B cell (primary cell): ENCODE results near the gene ANTXR1. TPM values are rescaled to one million over a fixed set of nuclear protein-coding genes. Genes with fewer than 3 reads are reported as not detected.

Source experiments
- ATAC-seq: fragments of 200-7000 bp; cut with Tn5 transposase; one replicate; pipeline ENCODE4 v1.10.0; 2021; ENCODE audit warnings: low read depth, mild to moderate bottlenecking, moderate number of reproducible peaks, moderate library complexity
- CTCF ChIA-PET: fragments of 350-600 bp; sonication (Branson Sonifier 250); formaldehyde crosslinking; loops from one replicate; lab custom pipeline; 2021; ENCODE audit warnings: antibody characterized with exemption, inconsistent platforms; lab: Charles Lee
- POLR2A ChIA-PET: fragments of 350-600 bp; sonication (Branson Sonifier 250); formaldehyde crosslinking; loops from one replicate; lab custom pipeline; 2021; ENCODE audit warnings: antibody characterized with exemption; lab: Charles Lee
- DNase-seq: peaks from one replicate; pipeline ENCODE4 v3.0.0; 2013
- H2AFZ ChIP-seq: 2 replicates; pipeline ENCODE4 v1.6.1; 2012; ENCODE audit warnings: mild to moderate bottlenecking, low read depth, low read length; ENCODE audit not compliant: insufficient read depth, poor library complexity, severe bottlenecking
- H3K27ac ChIP-seq, 2 donors: 1 replicate in 1 of 2; 2 replicates in 1 of 2; pipeline ENCODE4 v1.5.1; 2012 to 2013; ENCODE audit warnings: low read length in 2 of 2, mild to moderate bottlenecking in 2 of 2, moderate library complexity in 1 of 2
- H3K27me3 ChIP-seq, 4 experiments: fragments of 200-600 bp in 1 of 4; sonication (generic) in 1 of 4; replicated peaks in 1 of 4; 1 replicate in 2 of 4; 2 replicates in 2 of 4; pipeline versions ENCODE4 v1.6.1 to v1.7.0; 2013 to 2016; ENCODE audit warnings: low read length in 3 of 4, mild to moderate bottlenecking in 2 of 4, mixed read lengths in 1 of 4, moderate library complexity in 1 of 4; ENCODE audit not compliant: insufficient read depth in 4 of 4, control insufficient read depth in 3 of 4; ENCODE audit errors: control extremely low read depth in 1 of 4
- H3K36me3 ChIP-seq, 2 experiments: replicated peaks in 1 of 2; 1 replicate in 1 of 2; 2 replicates in 1 of 2; pipeline versions ENCODE4 v1.6.1 to v1.7.1; 2013; ENCODE audit warnings: low read length in 1 of 2; ENCODE audit not compliant: insufficient read depth in 2 of 2, control insufficient read depth in 1 of 2; ENCODE audit errors: control extremely low read depth in 1 of 2, extremely low read depth in 1 of 2
- H3K4me1 ChIP-seq, 2 donors: fragments of 200-600 bp in 1 of 2; sonication (generic) in 1 of 2; 1 replicate in 1 of 2; 2 replicates in 1 of 2; pipeline versions ENCODE4 v1.5.1 to v1.6.1; 2013 to 2017; ENCODE audit warnings: low read length in 2 of 2; ENCODE audit not compliant: control insufficient read depth in 2 of 2, insufficient read depth in 2 of 2
- H3K4me2 ChIP-seq: replicated peaks from 2 replicates; pipeline ENCODE3; 2012; ENCODE audit warnings: mild to moderate bottlenecking, low read depth, low read length; ENCODE audit not compliant: poor library complexity, severe bottlenecking
- H3K4me3 ChIP-seq, 5 experiments: fragments of 200-600 bp in 1 of 5; sonication (generic) in 1 of 5; 1 replicate in 3 of 5; 2 replicates in 2 of 5; pipeline versions ENCODE4 v1.5.1 to v1.7.0; 2011 to 2016; ENCODE audit warnings: low read length in 4 of 5, mild to moderate bottlenecking in 4 of 5, low read depth in 2 of 5, control low read depth in 1 of 5, moderate library complexity in 1 of 5; ENCODE audit not compliant: insufficient read depth in 1 of 5; ENCODE audit errors: control extremely low read depth in 1 of 5, extremely low read depth in 1 of 5
- H3K79me2 ChIP-seq: fragments of 200-600 bp; sonication (generic); one replicate; pipeline ENCODE4 v1.6.0; 2016; ENCODE audit warnings: low read length; ENCODE audit not compliant: control insufficient read depth, insufficient read depth
- H3K9ac ChIP-seq: fragments of 200-600 bp; sonication (generic); 2 replicates; pipeline ENCODE4 v1.6.1; 2017; ENCODE audit warnings: mild to moderate bottlenecking, low read length, moderate library complexity
- H3K9me3 ChIP-seq, 3 donors: one replicate each; pipeline versions ENCODE4 v1.6.1 to v1.7.1; 2013; ENCODE audit warnings: low read length in 2 of 3; ENCODE audit not compliant: control insufficient read depth in 2 of 3, insufficient read depth in 1 of 3; ENCODE audit errors: control extremely low read depth in 1 of 3
- H4K20me1 ChIP-seq: 2 replicates; pipeline ENCODE4 v1.6.0; 2012; ENCODE audit warnings: mild to moderate bottlenecking, low read length; ENCODE audit not compliant: insufficient read depth, control insufficient read depth, poor library complexity, severe bottlenecking
- H3K27ac Mint-ChIP-seq: one replicate; pipeline ENCODE4 v1.8.0; 2021; ENCODE audit warnings: mixed read lengths
- H3K27me3 Mint-ChIP-seq: one replicate; pipeline ENCODE4 v1.8.0; 2021; ENCODE audit warnings: mixed read lengths
- H3K4me1 Mint-ChIP-seq: one replicate; pipeline ENCODE4 v1.8.0; 2021; ENCODE audit warnings: mixed read lengths
- H3K4me3 Mint-ChIP-seq: one replicate; pipeline ENCODE4 v1.8.0; 2021; ENCODE audit warnings: mixed read lengths
- H3K9me3 Mint-ChIP-seq: one replicate; pipeline ENCODE4 v1.8.0; 2022; ENCODE audit warnings: mixed read lengths; ENCODE audit not compliant: insufficient read depth
- EZH2 ChIP-seq: IDR thresholded peaks from 2 replicates; pipeline ENCODE4 v1.6.1; 2012; ENCODE audit warnings: borderline replicate concordance, low read depth, mild to moderate bottlenecking, moderate library complexity, low read length; ENCODE audit not compliant: insufficient read depth, poor library complexity, severe bottlenecking
- WGBS: methylation state at CpG from one replicate; pipeline ENCODE4 v1.1.5; 2013; ENCODE audit warnings: missing lambda C conversion rate; ENCODE audit not compliant: insufficient coverage; 5-methylcytosine and 5-hydroxymethylcytosine counted together
- intact Hi-C: fragments of 100-400 bp; cut with micrococcal nuclease; formaldehyde crosslinking; loops from one replicate; pipeline ENCODE4 v1.10.0; 2022
- polyA plus RNA-seq: library from polyadenylated mRNA; depleted of rRNA; stranded (reverse); fragments of >200 nt; gene quantifications from 2 replicates; pipeline ENCODE4 v1.2.3, GENCODE V29; 2012
- total RNA-seq, 2 donors: library from RNA; stranded (reverse); fragments of 120-200 nt in 1 of 2; gene quantifications; 1 replicate in 1 of 2; 2 replicates in 1 of 2; pipeline versions ENCODE4 v1.2.3 to v1.2.4, GENCODE V29; 2013 to 2022
- TF ChIP-seq, protein P1 (sequence below): fragments of 200-600 bp; IDR thresholded peaks from one replicate; pipeline ENCODE4 v1.8.0; 2022; ENCODE audit warnings: antibody characterized with exemption, mild to moderate bottlenecking

ANTXR1 gene
- total and polyA plus RNA-seq, 2 donors (not counting 1 experiment from before 2014, with no cell fraction given), result not detected

DNA sequence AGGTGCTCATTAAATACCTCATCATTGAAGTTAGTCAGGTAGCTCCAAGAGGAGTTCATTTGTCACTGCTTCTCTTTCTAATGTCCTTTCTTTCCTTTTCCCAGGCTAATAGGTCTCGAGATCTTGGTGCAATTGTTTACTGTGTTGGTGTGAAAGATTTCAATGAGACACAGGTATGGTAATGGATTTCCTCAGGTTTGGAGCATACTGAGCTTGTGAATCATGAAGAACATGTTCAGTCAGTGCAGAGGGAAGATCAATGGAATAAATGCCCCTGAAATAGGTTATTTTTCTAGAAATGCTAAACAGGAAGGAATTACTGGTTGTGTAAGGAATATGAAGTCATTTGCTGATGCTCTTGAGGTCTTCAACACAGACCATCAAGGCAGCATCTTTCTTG, 62.5 kb downstream of the ANTXR1 start:
- intact Hi-C loops, result no loop called here
- Mint-ChIP-seq H3K27ac (no peak overlapping the region), H3K4me3 (no peak overlapping the region), H3K9me3 (no peaks in the 10 kb centered on the region), H3K27me3 (peaks cover 22% of the 10 kb centered on the region), H3K4me1 (no peaks in the 10 kb centered on the region)
- POLR2A ChIA-PET, result no interaction called here
- ATAC-seq (no peak), DNase-seq (no peak)
- WGBS, result no CpG with 5 or more reads among the region's 1 CpG
- no peak overlapping the region for H3K27ac ChIP-seq
- no peaks in the 10 kb centered on the region for H3K79me2 ChIP-seq
- H3K4me3 ChIP-seq, result no peak overlapping the region
- no peak overlapping the region for H3K9ac ChIP-seq
- no peaks in the 10 kb centered on the region for H3K4me1 ChIP-seq
- TF ChIP-seq, protein P1, sequence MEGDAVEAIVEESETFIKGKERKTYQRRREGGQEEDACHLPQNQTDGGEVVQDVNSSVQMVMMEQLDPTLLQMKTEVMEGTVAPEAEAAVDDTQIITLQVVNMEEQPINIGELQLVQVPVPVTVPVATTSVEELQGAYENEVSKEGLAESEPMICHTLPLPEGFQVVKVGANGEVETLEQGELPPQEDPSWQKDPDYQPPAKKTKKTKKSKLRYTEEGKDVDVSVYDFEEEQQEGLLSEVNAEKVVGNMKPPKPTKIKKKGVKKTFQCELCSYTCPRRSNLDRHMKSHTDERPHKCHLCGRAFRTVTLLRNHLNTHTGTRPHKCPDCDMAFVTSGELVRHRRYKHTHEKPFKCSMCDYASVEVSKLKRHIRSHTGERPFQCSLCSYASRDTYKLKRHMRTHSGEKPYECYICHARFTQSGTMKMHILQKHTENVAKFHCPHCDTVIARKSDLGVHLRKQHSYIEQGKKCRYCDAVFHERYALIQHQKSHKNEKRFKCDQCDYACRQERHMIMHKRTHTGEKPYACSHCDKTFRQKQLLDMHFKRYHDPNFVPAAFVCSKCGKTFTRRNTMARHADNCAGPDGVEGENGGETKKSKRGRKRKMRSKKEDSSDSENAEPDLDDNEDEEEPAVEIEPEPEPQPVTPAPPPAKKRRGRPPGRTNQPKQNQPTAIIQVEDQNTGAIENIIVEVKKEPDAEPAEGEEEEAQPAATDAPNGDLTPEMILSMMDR, result no peak
- TF ChIP-seq EZH2, result no peak
- CTCF ChIA-PET, result no interaction called here
- no peak overlapping the region for H3K4me2 ChIP-seq
- no peaks in the 10 kb centered on the region for H3K27me3 ChIP-seq
- H3K9me3 ChIP-seq, result no peaks in the 10 kb centered on the region
- no peaks in the 10 kb centered on the region for H3K36me3 ChIP-seq
- no peak overlapping the region for H2AFZ ChIP-seq
- H4K20me1 ChIP-seq, result no peaks in the 10 kb centered on the region

DNA sequence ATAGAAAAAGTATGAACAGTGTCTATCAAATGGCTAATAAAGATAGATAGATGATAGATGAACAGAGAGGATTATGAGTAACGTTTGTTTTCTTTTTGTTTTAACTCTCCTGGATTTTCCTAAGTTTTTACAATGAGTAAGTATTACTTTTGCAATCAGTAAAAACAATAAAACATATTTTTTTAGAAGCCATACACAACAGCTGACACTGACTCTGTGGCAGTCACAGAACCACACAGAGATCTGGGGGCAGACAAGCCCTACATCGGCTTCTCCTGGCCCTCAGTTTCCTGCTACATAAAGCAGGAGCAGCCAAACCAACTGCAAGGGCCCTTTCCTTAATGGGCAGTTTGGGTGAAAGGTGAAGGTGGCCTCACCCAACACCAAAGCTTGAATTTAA, 63.6 kb downstream of the ANTXR1 start:
- no peak overlapping the region for H3K9ac ChIP-seq
- H3K9me3 Mint-ChIP-seq, result no peaks in the 10 kb centered on the region
- no peak overlapping the region for H3K4me2 ChIP-seq
- H3K4me1 ChIP-seq, result no peaks in the 10 kb centered on the region
- ATAC-seq (no peak), DNase-seq (no peak)
- H3K79me2 ChIP-seq, result no peaks in the 10 kb centered on the region
- POLR2A ChIA-PET, result no interaction called here
- TF ChIP-seq, protein P1, result no peak
- no peak for TF ChIP-seq EZH2
- intact Hi-C loops, result no loop called here
- no peak overlapping the region for H2AFZ ChIP-seq
- peaks cover 25% of the 10 kb centered on the region for H3K27me3 Mint-ChIP-seq
- H3K36me3 ChIP-seq, result no peaks in the 10 kb centered on the region
- no peaks in the 10 kb centered on the region for H3K4me1 Mint-ChIP-seq
- no CpG with 5 or more reads among the region's 2 CpGs for WGBS
- H3K9me3 ChIP-seq, result no peaks in the 10 kb centered on the region
- H3K27ac ChIP-seq, result no peak overlapping the region
- H3K27me3 ChIP-seq, result no peaks in the 10 kb centered on the region
- no peak overlapping the region for H3K4me3 Mint-ChIP-seq
- no peak overlapping the region for H3K4me3 ChIP-seq
- H3K27ac Mint-ChIP-seq, result no peak overlapping the region
- CTCF ChIA-PET, result no interaction called here
- no peaks in the 10 kb centered on the region for H4K20me1 ChIP-seq
